ENCODE data around the gene CFAP47.
A peak's percentile ranks its signal among the peaks of the same experiment; 100 is the strongest.
"Not testable (repeated sequence)": the region's sequence is repeated elsewhere in the genome, so short reads cannot be mapped to it uniquely, and the experiment has no call there.

CFAP47 gene, protein sequence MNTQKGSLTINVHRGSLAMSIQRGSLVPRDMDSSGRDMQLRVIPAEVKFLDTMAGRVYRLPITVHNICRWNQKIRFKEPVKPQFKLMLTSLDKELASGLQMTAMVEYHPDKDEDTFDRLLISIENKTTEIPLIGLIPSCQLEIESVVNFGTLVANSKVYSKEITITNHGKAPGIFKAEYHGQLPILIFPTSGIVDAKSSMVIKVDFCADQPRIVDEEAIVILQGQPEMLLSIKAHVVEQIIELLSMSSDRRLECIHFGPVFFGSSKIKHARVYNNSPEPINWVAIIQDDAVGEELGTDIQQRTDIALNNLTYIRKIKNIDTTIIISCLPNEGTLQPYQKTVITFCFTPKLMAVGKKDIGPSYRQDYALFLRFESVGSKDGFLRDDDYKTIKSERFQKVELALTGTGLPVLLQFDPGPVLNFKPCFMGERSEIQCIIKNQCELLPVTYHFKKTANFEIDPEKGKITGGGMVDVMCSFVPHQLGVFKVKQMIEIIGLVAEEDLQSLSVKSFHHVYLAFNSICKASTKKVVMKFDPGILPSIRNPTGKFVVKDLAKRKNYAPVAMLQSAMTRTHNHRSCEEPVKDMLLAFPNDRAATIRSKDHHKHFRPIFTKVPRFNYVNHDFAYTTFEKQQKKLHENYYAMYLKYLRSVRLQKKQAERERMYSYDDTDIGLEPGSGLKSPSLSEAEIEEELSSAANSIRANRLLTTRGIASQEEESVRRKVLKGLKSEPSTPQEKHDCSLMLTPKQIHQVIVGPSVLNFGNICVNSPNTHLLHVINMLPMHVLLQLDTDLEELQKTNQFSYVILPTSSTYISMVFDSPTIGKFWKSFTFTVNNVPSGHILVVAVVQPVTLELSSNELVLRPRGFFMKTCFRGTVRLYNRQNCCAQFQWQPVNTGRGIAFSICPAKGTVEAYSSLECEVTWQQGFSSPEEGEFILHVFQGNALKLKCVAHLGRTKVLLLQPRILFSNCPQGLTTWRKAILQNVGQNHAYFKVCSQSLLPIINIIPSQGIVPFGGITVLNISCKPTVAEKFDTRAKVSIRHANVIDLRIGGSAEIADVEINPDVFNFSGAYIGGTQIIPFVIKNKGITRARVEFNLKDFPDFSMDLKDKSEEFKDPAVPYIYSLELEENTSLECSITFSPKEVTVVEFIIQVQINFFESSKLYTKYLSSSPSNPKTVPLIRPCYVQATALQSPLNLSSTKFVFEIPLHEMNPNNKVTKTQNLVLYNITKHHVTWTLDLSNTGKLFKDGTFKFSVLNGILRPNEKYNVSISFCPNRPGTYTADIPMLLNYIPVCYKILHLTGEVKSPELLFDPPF (N-terminal part only)

DNA sequence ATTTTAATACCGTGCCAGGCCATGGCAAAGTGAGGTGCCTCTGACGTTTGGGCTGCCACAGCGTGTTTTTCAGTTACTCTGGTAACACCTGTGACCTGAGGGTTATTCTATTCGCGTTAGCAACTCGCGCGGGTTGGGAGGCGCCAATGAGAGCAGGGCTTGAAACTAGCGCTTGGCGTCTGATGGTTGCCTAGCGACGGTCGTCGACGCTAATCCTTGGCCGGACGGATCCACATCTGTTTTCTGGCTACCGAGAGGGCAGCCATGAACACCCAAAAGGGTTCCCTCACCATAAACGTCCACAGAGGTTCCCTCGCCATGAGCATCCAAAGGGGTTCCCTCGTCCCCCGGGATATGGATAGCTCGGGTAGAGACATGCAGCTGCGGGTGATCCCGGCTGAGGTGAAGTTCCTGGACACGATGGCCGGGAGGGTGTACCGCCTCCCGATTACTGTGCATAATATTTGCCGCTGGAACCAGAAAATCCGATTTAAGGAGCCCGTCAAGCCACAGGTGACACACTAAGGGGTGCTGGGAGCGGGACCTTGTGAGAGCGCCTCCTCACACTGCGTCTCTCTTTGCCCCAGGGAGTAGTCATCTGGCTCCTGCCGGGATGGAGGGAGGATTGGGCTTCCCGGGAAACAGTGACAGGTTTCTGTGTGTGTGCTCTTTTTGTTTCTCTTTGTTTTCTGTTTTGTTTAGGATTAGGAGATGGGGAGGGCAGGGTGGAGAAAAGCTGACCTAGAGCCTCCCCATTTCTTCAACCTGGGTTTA, at the start of gene CFAP47:
Gene CFAP47, plus strand, starts transcription at position 199 of the 774 bp plus-strand sequence. Its CDS starts 66 bp downstream, at position 265.
- H3K4me3 ChIP-seq (ENCODE audit: low read depth, low read length), result peak within 1 kb of the TSS; percentile 41

GRCh38 chrX:35880601-35881000, 38.9 kb upstream of the CFAP47 start:
- DNase-seq (ENCODE audit: low read depth), result no peak
- TF ChIP-seq CTCF (IDR thresholded peaks at IDR 0.05; ENCODE audit: low read depth, low read length, missing control alignments), result no peak
- H3K4me3 ChIP-seq (ENCODE audit: low read depth, low read length), result no peak overlapping the region
- in situ Hi-C loops (cut with HindIII; ENCODE audit: low sequenced_read_pairs), result no loop called here

More for the DNA sequence above, at the start of gene CFAP47:
- peak; percentile 0 for DNase-seq (ENCODE audit: low read depth)
- in situ Hi-C loops (cut with HindIII; ENCODE audit: low sequenced_read_pairs), result no loop called here
- TF ChIP-seq CTCF (IDR thresholded peaks at IDR 0.05; ENCODE audit: low read depth, low read length, missing control alignments), result no peak

GRCh38 chrX:35886135-35886534, 33.4 kb upstream of the CFAP47 start:
- TF ChIP-seq CTCF (IDR thresholded peaks at IDR 0.05; ENCODE audit: low read depth, low read length, missing control alignments), result no peak
- no peak for DNase-seq (ENCODE audit: low read depth)
- in situ Hi-C loops (cut with HindIII; ENCODE audit: low sequenced_read_pairs), result no loop called here
- no peak overlapping the region for H3K4me3 ChIP-seq (ENCODE audit: low read depth, low read length)

DNA sequence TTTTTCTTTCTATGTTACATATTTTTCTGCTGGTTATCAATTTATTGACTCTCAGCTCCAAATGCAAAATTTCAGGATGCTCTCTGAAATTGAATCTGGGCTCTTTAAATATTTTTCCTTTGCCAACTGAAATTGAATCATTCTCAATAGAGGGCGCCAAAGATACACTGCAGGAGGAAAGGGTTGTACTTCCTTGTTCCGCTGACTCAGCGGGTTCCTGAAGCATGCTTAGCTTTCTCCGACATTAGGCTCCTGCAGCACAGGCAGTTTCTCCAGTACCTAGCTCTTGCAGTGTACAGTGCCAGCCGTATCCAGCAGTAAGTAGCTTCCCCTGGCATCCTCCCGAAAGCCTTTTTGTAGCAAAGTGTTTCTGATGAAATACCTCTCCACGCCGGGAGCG, 28.8 kb upstream of the CFAP47 start:
- peak; percentile 11 for DNase-seq (ENCODE audit: low read depth)
- no peak overlapping the region for H3K4me3 ChIP-seq (ENCODE audit: low read depth, low read length)
- TF ChIP-seq CTCF (IDR thresholded peaks at IDR 0.05; ENCODE audit: low read depth, low read length, missing control alignments), result peak; percentile 50
- in situ Hi-C loops (cut with HindIII; ENCODE audit: low sequenced_read_pairs), result no loop called here

DNA sequence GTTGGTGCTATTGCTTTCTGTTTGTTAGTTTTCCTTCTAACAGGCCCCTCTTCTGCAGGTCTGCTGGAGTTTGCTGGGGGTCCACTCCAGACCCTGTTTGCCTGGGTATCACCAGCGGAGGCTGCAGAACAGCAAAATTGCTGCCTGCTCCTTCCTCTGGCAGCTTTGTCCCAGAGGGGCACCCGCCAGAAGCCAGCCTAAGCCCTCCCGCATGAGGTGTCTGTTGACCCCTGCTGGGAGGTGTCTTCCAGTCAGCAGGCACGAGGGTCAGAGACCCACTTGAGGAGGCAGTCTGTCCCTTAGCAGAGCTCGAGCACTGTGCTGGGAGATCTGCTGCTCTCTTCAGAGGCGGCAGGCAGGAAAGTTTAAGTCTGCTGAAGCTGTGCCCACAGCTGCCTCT, 67.3 kb downstream of the CFAP47 start:
- H3K4me3 ChIP-seq (ENCODE audit: low read depth, low read length); in situ Hi-C loops (cut with HindIII; ENCODE audit: low sequenced_read_pairs); DNase-seq (ENCODE audit: low read depth): not testable (repeated sequence)

DNA sequence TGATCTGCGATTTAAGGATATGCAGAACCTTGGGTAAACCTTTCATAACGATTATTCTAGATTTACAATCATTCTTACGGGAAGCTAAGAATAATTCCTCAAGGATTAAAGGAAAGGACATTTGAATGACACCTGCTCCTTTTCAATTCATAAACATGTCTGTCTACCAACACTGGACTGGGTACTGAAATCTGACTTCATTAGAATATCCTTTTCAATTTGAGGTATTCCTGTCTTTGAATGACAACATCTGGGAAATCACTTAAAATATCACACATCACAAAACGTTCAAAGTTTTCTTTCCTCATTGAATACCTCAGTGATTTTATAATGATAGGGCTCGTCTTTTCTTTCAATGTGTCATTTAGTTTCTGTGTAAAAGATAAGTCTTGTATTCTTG, 87.7 kb downstream of the CFAP47 start:
- in situ Hi-C loops (cut with HindIII; ENCODE audit: low sequenced_read_pairs), result no loop called here
- DNase-seq (ENCODE audit: low read depth), result no peak
- no peak for TF ChIP-seq CTCF (IDR thresholded peaks at IDR 0.05; ENCODE audit: low read depth, low read length, missing control alignments)
- no peak overlapping the region for H3K4me3 ChIP-seq (ENCODE audit: low read depth, low read length)

Measured in astrocyte of the cerebellum (primary cell).